ENCODE results near the gene RELL1.

RELL1 gene

GRCh38 chr4:37591349-37591748 is 94.8 kb downstream of the RELL1 start:
- no peak for DNase-seq

GRCh38 chr4:37590016-37590415 is 96.2 kb downstream of the RELL1 start:
- no peak for DNase-seq

GRCh38 chr4:37588150-37588549 is 98.0 kb downstream of the RELL1 start:
- no peak for DNase-seq

- DNase-seq: no peak
Observed at GRCh38 chr4:37586194-37586593, 100.0 kb downstream of the RELL1 start.

- DNase-seq: no peak
Observed at GRCh38 chr4:37584493-37585060, 101.6 kb downstream of the RELL1 start.

GRCh38 chr4:37584071-37584470 is 102.1 kb downstream of the RELL1 start:
- DNase-seq: no peak

GRCh38 chr4:37573566-37573965 is 112.6 kb downstream of the RELL1 start:
- no peak for DNase-seq

GRCh38 chr4:37568489-37568888 is 117.7 kb downstream of the RELL1 start:
- no peak for DNase-seq

GRCh38 chr4:37567836-37568235 is 118.3 kb downstream of the RELL1 start:
- DNase-seq: no peak

- no peak for DNase-seq
Observed at GRCh38 chr4:37562592-37562991, 123.6 kb downstream of the RELL1 start.

- no peak for DNase-seq
Observed at GRCh38 chr4:37561803-37562207, 124.4 kb downstream of the RELL1 start.

- DNase-seq: no peak
Observed at GRCh38 chr4:37561196-37561802, 124.9 kb downstream of the RELL1 start.

Measured in CD4-positive, alpha-beta T cell treated with Interleukin-12 subunit alpha and Interleukin-12 subunit beta, for 1 hour (primary cell).